Endothelial cell (in vitro differentiated cells): Measurements from ENCODE around the gene TEX48. TPM values are rescaled to one million over a fixed set of nuclear protein-coding genes. Genes with fewer than 3 reads are reported as not detected.

ENCODE experiments used
- DNase-seq: peaks from one replicate; pipeline ENCODE4 v3.0.0; 2021; ENCODE audit warnings: low spot score
- H3K27ac Mint-ChIP-seq: one replicate; pipeline ENCODE4 v1.8.0; 2021; ENCODE audit warnings: mixed read lengths, inconsistent platforms; ENCODE audit not compliant: unreplicated experiment
- H3K27me3 Mint-ChIP-seq: one replicate; pipeline ENCODE4 v1.8.0; 2021; ENCODE audit warnings: mild to moderate bottlenecking, moderate library complexity, mixed read lengths, inconsistent platforms; ENCODE audit not compliant: unreplicated experiment
- H3K36me3 Mint-ChIP-seq: one replicate; pipeline ENCODE4 v1.8.0; 2021; ENCODE audit warnings: mild to moderate bottlenecking, low read depth, mixed read lengths, inconsistent platforms; ENCODE audit not compliant: unreplicated experiment
- H3K4me1 Mint-ChIP-seq: one replicate; pipeline ENCODE4 v1.8.0; 2021; ENCODE audit warnings: mild to moderate bottlenecking, mixed read lengths, inconsistent platforms; ENCODE audit not compliant: unreplicated experiment
- H3K4me3 Mint-ChIP-seq: one replicate; pipeline ENCODE4 v1.8.0; 2021; ENCODE audit warnings: mild to moderate bottlenecking, mixed read lengths, inconsistent platforms; ENCODE audit not compliant: unreplicated experiment
- H3K9me3 Mint-ChIP-seq: one replicate; pipeline ENCODE4 v1.8.0; 2021; ENCODE audit warnings: mixed read lengths, inconsistent platforms; ENCODE audit not compliant: unreplicated experiment
- CTCF ChIP-seq: fragments of 200-600 bp; sonication (generic); IDR thresholded peaks from one replicate; pipeline ENCODE4 v1.5.0; 2021; ENCODE audit warnings: antibody characterized with exemption; ENCODE audit not compliant: unreplicated experiment
- total RNA-seq: library from RNA; stranded (reverse); fragmentation: NEBNext Ultra II Directional; extraction: Animal tissue kit (Norgen Biotek cat#: 25700); gene quantifications from one replicate; pipeline ENCODE4 v1.2.1, GENCODE V29; 2021; ENCODE audit not compliant: unreplicated experiment

The TEX48 gene
- total RNA-seq, 1 donor from 2014 or later = not detected

- Mint-ChIP-seq H3K27ac (no peak overlapping the region), H3K4me3 (no peak overlapping the region), H3K9me3 (no peaks in the 10 kb centered on the region), H3K36me3 (no peaks in the 10 kb centered on the region), H3K4me1 (no peaks in the 10 kb centered on the region), H3K27me3 (no peaks in the 10 kb centered on the region)
- no peak for TF ChIP-seq CTCF
- DNase-seq = no peak
Measured at GRCh38 chr9:114719290-114719689, 37.3 kb upstream of the TEX48 start.

DNA sequence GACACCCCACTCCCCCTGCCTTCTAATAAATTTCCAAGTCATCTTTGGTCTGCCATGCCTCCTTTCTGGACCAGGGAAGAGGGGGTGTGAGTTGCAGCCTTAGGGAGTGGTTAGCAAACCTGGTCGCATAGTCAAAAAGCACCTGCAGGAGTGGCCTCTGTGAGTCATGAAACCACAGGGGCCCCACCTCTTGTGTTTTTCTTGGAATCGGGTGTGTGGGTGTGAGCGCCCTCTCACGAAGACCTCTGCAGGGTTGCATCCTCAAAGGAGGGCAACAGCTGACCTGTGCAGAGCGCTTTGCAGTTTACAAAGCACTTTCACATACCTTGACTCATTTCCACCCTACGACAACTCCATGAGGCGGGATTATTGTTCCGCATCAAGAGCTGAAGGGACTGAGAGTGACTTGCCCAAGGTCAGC, 36.8 kb upstream of the TEX48 start:
- Mint-ChIP-seq H3K27me3 (no peaks in the 10 kb centered on the region), H3K9me3 (no peaks in the 10 kb centered on the region), H3K4me1 (no peaks in the 10 kb centered on the region), H3K4me3 (no peak overlapping the region), H3K36me3 (no peaks in the 10 kb centered on the region), H3K27ac (no peak overlapping the region)
- no peak for TF ChIP-seq CTCF
- DNase-seq = no peak

- no peak overlapping the region for H3K27ac Mint-ChIP-seq
Measured at GRCh38 chr9:114717908-114718486, 36.0 kb upstream of the TEX48 start.

GRCh38 chr9:114709636-114710035, 27.6 kb upstream of the TEX48 start:
- Mint-ChIP-seq H3K27me3 (no peaks in the 10 kb centered on the region), H3K4me3 (no peak overlapping the region), H3K9me3 (no peaks in the 10 kb centered on the region), H3K4me1 (no peaks in the 10 kb centered on the region), H3K36me3 (no peaks in the 10 kb centered on the region), H3K27ac (no peak overlapping the region)
- TF ChIP-seq CTCF = no peak
- DNase-seq = no peak

More at GRCh38 chr9:114717908-114718486, 36.0 kb upstream of the TEX48 start:
- H3K4me1 Mint-ChIP-seq = no peaks in the 10 kb centered on the region
- no peak for TF ChIP-seq CTCF
- no peak overlapping the region for H3K4me3 Mint-ChIP-seq
- no peak for DNase-seq
- no peaks in the 10 kb centered on the region for H3K27me3 Mint-ChIP-seq
- H3K9me3 Mint-ChIP-seq = no peaks in the 10 kb centered on the region
- no peaks in the 10 kb centered on the region for H3K36me3 Mint-ChIP-seq

GRCh38 chr9:114706711-114707110, 24.7 kb upstream of the TEX48 start:
- no peaks in the 10 kb centered on the region for H3K27me3 Mint-ChIP-seq
- no peak for DNase-seq
- H3K36me3 Mint-ChIP-seq = no peaks in the 10 kb centered on the region
- H3K27ac Mint-ChIP-seq = no peak overlapping the region
- no peak overlapping the region for H3K4me3 Mint-ChIP-seq
- H3K4me1 Mint-ChIP-seq = no peaks in the 10 kb centered on the region
- TF ChIP-seq CTCF = no peak
- no peaks in the 10 kb centered on the region for H3K9me3 Mint-ChIP-seq
